Right lobe of liver (tissue), 4 donors: Measurements from ENCODE around the gene CD300C.

Experiments
- CTCF ChIP-seq, 4 donors: fragments of 200-600 bp in 3 of 4; fragments of 450-650 bp in 1 of 4; IDR thresholded peaks; one replicate each; pipeline versions ENCODE4 v1.5.1 to v1.8.0; 2016 to 2022; ENCODE audit warnings: antibody characterized with exemption in 4 of 4, mild to moderate bottlenecking in 2 of 4
- POLR2A ChIP-seq: fragments of 450-650 bp; IDR thresholded peaks from one replicate; pipeline ENCODE4 v1.6.1; 2017; ENCODE audit warnings: antibody characterized with exemption, mild to moderate bottlenecking
- donor health status: DM: no; HTN: no; CAD: no.
- donor health status: DM: no; HTN: no; CAD: no.
- donor health status: DM: no; HTN: yes; CAD: no.

DNA sequence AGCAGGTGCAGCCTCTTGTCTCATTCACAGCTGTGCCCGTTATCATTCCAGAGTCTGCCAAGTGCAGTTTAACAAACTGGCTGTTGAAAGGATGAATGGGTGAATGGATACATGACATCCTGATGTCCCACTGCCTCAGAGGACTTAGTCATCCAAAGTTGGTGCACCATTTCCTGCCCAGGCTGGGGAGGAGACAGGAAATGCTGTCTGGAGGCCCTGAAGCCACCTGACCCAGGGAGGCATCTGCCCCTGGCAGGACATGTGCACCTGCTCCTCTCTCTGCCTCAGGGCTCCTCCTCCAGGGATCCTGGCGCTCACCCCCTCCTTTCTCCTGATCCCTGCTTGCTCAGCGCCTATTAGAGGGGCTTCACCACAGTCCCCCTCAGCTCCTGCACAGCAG lies 1.8 kb upstream of the CD300C start:
- TF ChIP-seq POLR2A (no peak), CTCF (IDR thresholded peaks at IDR 0.05) (no peak)
